ENCODE measurements around the gene PAMR1. TPM values are rescaled to one million over a fixed set of nuclear protein-coding genes. Genes with fewer than 3 reads are reported as not detected.
A peak's percentile ranks its signal among the peaks of the same experiment; 100 is the strongest.

The PAMR1 gene
- total RNA-seq, 1 donor from 2014 or later: 12.9 TPM

DNA sequence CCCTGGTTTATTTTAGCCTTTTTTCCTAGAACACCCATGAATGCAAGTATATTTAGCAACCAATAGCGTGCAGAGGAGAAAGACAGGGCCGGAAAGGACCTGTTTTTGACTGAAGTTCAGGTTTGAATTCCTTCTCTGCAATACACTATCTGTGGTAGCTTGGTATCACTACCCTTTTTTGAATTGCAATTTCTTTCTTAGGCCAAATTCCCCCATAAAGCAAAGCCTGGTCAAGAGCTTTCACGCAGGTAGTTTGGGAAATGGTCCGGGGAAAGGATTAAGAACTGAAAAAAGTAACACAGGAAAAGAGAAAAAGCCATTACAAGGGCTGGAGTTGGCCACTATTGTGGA is 38.8 kb upstream of the PAMR1 start:
- Histone ChIP-seq H3K4me1 (peaks cover 10% of the 10 kb centered on the region), H3K4me3 (no peak overlapping the region)
- intact Hi-C loops (cut with micrococcal nuclease): no loop called here

DNA sequence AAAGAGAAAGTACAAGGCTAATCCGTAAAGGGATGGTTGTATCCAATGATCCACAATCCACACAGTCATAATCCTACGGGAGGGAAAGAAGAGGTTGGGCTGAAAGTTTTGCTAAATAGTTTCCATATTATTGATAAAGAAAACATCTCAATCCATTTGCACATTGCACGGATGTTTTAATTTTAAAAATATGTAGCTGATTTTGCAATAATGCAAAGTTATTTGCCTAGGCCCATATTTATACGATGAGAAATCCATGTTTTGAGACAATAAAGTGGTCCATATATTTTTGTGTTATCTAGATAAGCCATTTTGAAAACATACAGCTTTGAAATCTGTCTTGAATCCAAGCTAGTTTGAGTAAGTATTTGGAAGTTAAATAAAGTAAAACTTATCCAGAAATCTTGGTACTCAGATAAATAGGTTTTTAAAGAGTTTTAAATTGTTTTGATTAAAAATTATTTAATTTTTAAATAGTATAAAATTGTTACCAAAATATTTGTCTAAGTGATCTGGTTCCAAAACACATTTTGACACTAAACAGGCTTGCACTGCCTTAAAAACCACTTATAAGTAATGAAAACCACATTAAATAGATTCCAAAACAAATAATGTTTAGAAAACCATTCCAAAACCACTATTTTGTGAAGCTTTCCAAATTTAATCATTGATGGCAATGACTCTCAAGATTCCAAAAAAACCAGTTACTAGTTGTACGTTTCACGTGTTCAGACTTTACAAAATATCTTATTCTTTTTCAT is 38.2 kb upstream of the PAMR1 start:
- no peak for DNase-seq
- H3K9me3 ChIP-seq (replicated peaks): peaks cover 6% of the 10 kb centered on the region
- H3K4me1 ChIP-seq: peaks cover 10% of the 10 kb centered on the region
- no peak overlapping the region for H3K27ac ChIP-seq (replicated peaks)
- H3K36me3 ChIP-seq: no peaks in the 10 kb centered on the region
- no peak overlapping the region for H3K4me3 ChIP-seq
- H3K27me3 ChIP-seq (ENCODE audit: low read depth): peaks cover 51% of the 10 kb centered on the region
- TF ChIP-seq, protein P1, sequence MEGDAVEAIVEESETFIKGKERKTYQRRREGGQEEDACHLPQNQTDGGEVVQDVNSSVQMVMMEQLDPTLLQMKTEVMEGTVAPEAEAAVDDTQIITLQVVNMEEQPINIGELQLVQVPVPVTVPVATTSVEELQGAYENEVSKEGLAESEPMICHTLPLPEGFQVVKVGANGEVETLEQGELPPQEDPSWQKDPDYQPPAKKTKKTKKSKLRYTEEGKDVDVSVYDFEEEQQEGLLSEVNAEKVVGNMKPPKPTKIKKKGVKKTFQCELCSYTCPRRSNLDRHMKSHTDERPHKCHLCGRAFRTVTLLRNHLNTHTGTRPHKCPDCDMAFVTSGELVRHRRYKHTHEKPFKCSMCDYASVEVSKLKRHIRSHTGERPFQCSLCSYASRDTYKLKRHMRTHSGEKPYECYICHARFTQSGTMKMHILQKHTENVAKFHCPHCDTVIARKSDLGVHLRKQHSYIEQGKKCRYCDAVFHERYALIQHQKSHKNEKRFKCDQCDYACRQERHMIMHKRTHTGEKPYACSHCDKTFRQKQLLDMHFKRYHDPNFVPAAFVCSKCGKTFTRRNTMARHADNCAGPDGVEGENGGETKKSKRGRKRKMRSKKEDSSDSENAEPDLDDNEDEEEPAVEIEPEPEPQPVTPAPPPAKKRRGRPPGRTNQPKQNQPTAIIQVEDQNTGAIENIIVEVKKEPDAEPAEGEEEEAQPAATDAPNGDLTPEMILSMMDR (IDR thresholded peaks at IDR 0.05; ENCODE audit: borderline replicate concordance): no peak
- intact Hi-C loops (cut with micrococcal nuclease): no loop called here

More for the DNA sequence above, 38.8 kb upstream of the PAMR1 start:
- Histone ChIP-seq H3K36me3 (no peaks in the 10 kb centered on the region), H3K27me3 (ENCODE audit: low read depth) (peaks cover 51% of the 10 kb centered on the region), H3K9me3 (replicated peaks) (peaks cover 12% of the 10 kb centered on the region), H3K27ac (replicated peaks) (no peak overlapping the region)
- no peak for DNase-seq
- TF ChIP-seq, protein P1 (IDR thresholded peaks at IDR 0.05; ENCODE audit: borderline replicate concordance): no peak

DNA sequence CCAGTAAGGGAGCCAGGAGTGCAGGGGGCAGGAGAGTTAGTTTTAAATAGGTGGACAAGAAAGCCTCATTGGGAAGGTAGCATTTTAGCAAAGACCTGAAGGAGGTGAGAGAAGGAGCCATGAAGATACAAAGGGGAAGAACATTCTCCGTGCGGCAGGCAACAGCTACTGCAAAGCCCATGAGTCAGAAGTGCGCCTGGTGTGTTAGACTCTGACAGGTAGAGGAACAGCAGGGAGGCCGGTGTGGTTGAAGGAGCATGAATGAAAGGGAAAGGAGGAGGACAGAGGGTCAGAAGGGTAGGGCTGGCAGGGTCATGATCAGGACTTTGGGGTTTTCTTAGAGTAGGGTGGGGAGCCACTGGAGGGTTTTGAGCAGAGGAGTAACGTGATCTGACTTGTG is 34.5 kb upstream of the PAMR1 start:
- H3K4me1 ChIP-seq: no peaks in the 10 kb centered on the region
- intact Hi-C loops (cut with micrococcal nuclease): no loop called here
- no peaks in the 10 kb centered on the region for H3K36me3 ChIP-seq
- no peaks in the 10 kb centered on the region for H3K9me3 ChIP-seq (replicated peaks)
- DNase-seq: no peak
- H3K27me3 ChIP-seq (ENCODE audit: low read depth): peaks cover 41% of the 10 kb centered on the region
- H3K4me3 ChIP-seq: no peak overlapping the region
- no peak overlapping the region for H3K27ac ChIP-seq (replicated peaks)
- TF ChIP-seq, protein P1 (IDR thresholded peaks at IDR 0.05; ENCODE audit: borderline replicate concordance): no peak

DNA sequence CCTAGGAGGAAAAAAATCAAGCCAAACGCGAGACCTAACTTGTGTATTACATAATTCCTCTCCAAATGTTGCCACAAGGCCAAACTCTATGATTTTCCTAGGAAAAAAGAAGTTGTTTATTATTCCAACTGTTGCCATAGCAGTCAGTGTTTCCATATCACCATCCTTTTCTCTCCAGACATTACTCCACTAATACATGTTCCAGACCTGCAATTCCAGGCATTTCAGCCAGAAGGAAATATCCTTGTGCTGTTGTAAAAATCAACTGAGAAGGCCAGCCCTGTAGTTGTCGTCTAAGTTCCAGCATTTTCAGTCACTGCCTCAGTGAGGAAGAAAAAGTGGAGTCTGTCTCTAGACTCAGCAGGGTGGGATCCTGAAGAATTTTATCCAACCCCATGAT is 33.1 kb upstream of the PAMR1 start:
- Histone ChIP-seq H3K4me1 (no peaks in the 10 kb centered on the region), H3K36me3 (no peaks in the 10 kb centered on the region), H3K27ac (replicated peaks) (peak overlapping the region; percentile 42), H3K27me3 (ENCODE audit: low read depth) (peaks cover 35% of the 10 kb centered on the region), H3K4me3 (no peak overlapping the region), H3K9me3 (replicated peaks) (no peaks in the 10 kb centered on the region)
- TF ChIP-seq, protein P1 (IDR thresholded peaks at IDR 0.05; ENCODE audit: borderline replicate concordance): peak; percentile 42
- intact Hi-C loops (cut with micrococcal nuclease): no loop called here
- DNase-seq: no peak

DNA sequence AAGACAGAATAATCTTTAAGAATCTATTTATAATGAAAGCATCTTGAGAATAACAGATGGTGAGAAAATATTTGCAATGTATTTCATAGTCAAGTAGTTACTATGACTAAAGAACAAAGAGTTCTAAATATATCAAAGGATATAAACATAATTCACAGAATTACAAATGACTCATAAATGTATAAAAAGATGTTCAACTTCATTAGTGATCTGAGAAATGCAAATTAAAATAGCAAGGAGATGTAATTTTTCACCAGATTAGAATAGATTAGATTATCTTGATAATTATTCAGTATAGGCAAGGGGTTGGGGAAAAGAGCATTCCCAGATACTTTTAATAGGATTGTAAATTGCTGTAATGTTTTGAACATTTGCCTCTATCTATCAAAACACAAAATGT is 30.1 kb upstream of the PAMR1 start:
- Histone ChIP-seq H3K4me3 (no peak overlapping the region), H3K36me3 (no peaks in the 10 kb centered on the region), H3K27ac (replicated peaks) (no peak overlapping the region), H3K9me3 (replicated peaks) (no peaks in the 10 kb centered on the region), H3K4me1 (no peaks in the 10 kb centered on the region), H3K27me3 (ENCODE audit: low read depth) (peaks cover 31% of the 10 kb centered on the region)
- TF ChIP-seq, protein P1 (IDR thresholded peaks at IDR 0.05; ENCODE audit: borderline replicate concordance): no peak
- DNase-seq: no peak
- intact Hi-C loops (cut with micrococcal nuclease): no loop called here

Data from left ventricle myocardium inferior (tissue), 1 donor.